Stomach (tissue), 9 donors: ENCODE data around the gene GRM4. TPM values are rescaled to one million over a fixed set of nuclear protein-coding genes. Genes with fewer than 3 reads are reported as not detected.

ENCODE experiments used
- DNase-seq, 2 donors: peaks; one replicate each; pipeline versions ENCODE4 v3.0.0 to v3.0.0-alpha.2; 2013 to 2019
- H3K27ac ChIP-seq, 5 donors: fragments of 200-600 bp in 4 of 5; sonication (generic) in 4 of 5; one replicate each; pipeline ENCODE4 v1.5.1; 2013 to 2019; ENCODE audit warnings: mild to moderate bottlenecking in 1 of 5, moderate library complexity in 1 of 5
- H3K27me3 ChIP-seq, 3 donors: fragments of 200-600 bp; sonication (generic); one replicate each; pipeline ENCODE4 v1.5.1; 2017 to 2019; ENCODE audit warnings: mixed run types in 1 of 3
- H3K36me3 ChIP-seq, 4 donors: fragments of 200-600 bp; sonication (generic); 1 replicate in 3 of 4; 2 replicates in 1 of 4; pipeline ENCODE4 v1.5.1; 2016 to 2019
- H3K4me1 ChIP-seq, 4 donors: fragments of 200-600 bp; sonication (generic); one replicate each; pipeline ENCODE4 v1.5.1; 2016 to 2019
- H3K4me3 ChIP-seq, 4 donors: fragments of 200-600 bp; sonication (generic) in 3 of 4; one replicate each; pipeline ENCODE4 v1.5.1; 2016 to 2019; ENCODE audit warnings: mild to moderate bottlenecking in 1 of 4
- H3K9me3 ChIP-seq, 4 donors: fragments of 200-600 bp; sonication (generic); one replicate each; pipeline ENCODE4 v1.5.1; 2016 to 2019
- EP300 ChIP-seq: sonication (generic); formaldehyde crosslinking; IDR thresholded peaks from one replicate; pipeline ENCODE4 v1.6.1; 2017; ENCODE audit warnings: antibody characterized with exemption
- POLR2A ChIP-seq, 4 donors: fragments of 450-650 bp; IDR thresholded peaks; one replicate each; pipeline ENCODE4 v1.6.1; 2016; ENCODE audit warnings: antibody characterized with exemption in 4 of 4, control low read depth in 2 of 4, mild to moderate bottlenecking in 1 of 4, moderate library complexity in 1 of 4
- POLR2AphosphoS5 ChIP-seq, 3 donors: sonication (generic); formaldehyde crosslinking; IDR thresholded peaks; one replicate each; pipeline ENCODE4 v1.6.1; 2016; ENCODE audit warnings: antibody characterized with exemption in 3 of 3
- WGBS, 5 donors: extraction: QIAGEN DNeasy Blood & Tissue Kit in 3 of 5; methylation state at CpG; one replicate each; pipeline versions ENCODE4 v1.1.5 to v1.1.7; 2013 to 2018; 5-methylcytosine and 5-hydroxymethylcytosine counted together
- intact Hi-C: fragments of 100-400 bp; cut with DNase I; formaldehyde crosslinking; loops from one replicate; pipeline ENCODE4 v1.15.1; 2023; ENCODE audit warnings: low total_unique reads
- polyA plus RNA-seq, 3 donors: library from polyadenylated mRNA; stranded (reverse); fragments of 200-250 nt; gene quantifications; one replicate each; pipeline ENCODE4 v1.2.3, GENCODE V29; 2013
- total RNA-seq, 5 donors: library from RNA; depleted of rRNA; stranded (reverse); fragments of >200 nt; gene quantifications; one replicate each; pipeline versions ENCODE4 v1.1.0 to v1.2.3, GENCODE V29; 2014 to 2016
- TF ChIP-seq, protein P1 (sequence below), 7 experiments: fragments of 450-650 bp in 4 of 7; fragments of 200-600 bp in 3 of 7; sonication (generic) in 3 of 7; IDR thresholded peaks; one replicate each; pipeline ENCODE4 v1.5.1; 2016 to 2019; ENCODE audit warnings: antibody characterized with exemption in 7 of 7, control low read depth in 2 of 7, mild to moderate bottlenecking in 1 of 7
- donor health status: healthy with polysubstance abuse.
- donor health status: Bipolar disorder and iron deficiency.
- donor health status: healthy.

Gene GRM4
- total and polyA plus RNA-seq, 8 donors = 0.55 TPM; not detected in 7

DNA sequence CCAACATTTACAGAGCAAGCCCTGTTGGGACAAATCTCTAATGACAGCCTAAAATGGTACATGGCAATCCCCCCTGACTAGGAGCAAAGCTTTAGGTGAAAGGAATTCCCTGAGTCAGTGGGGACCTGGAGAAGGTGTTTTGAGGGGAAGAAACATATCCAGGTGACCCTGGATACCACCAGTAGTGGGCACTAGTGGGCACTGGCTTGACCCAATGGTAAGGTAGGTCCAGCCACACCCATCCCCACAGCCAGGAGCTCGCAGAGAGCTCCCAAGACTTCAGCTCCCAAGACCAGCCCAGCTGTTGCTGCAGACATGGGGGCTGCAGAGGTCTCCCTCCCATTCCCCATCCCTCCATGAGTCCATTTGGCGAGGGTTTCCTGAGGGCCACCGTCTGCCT is 19.5 kb downstream of the GRM4 start:
- Histone ChIP-seq H3K36me3 (no peaks in the 10 kb centered on the region), H3K27ac (no peak overlapping the region), H3K4me3 (no peak overlapping the region), H3K9me3 (no peaks in the 10 kb centered on the region), H3K4me1 (no peaks in the 10 kb centered on the region), H3K27me3 (peaks cover 0 to 87% (median 9%) of the 10 kb centered on the region in 3 donors)
- 31 to 53% (median 48%) methylated on average over 3 of the region's 3 CpGs for WGBS, 5 donors
- TF ChIP-seq POLR2AphosphoS5 (IDR thresholded peaks at IDR 0.05) (no peak), EP300 (no peak), POLR2A (IDR thresholded peaks at IDR 0.05) (no peak)
- TF ChIP-seq, protein P1, sequence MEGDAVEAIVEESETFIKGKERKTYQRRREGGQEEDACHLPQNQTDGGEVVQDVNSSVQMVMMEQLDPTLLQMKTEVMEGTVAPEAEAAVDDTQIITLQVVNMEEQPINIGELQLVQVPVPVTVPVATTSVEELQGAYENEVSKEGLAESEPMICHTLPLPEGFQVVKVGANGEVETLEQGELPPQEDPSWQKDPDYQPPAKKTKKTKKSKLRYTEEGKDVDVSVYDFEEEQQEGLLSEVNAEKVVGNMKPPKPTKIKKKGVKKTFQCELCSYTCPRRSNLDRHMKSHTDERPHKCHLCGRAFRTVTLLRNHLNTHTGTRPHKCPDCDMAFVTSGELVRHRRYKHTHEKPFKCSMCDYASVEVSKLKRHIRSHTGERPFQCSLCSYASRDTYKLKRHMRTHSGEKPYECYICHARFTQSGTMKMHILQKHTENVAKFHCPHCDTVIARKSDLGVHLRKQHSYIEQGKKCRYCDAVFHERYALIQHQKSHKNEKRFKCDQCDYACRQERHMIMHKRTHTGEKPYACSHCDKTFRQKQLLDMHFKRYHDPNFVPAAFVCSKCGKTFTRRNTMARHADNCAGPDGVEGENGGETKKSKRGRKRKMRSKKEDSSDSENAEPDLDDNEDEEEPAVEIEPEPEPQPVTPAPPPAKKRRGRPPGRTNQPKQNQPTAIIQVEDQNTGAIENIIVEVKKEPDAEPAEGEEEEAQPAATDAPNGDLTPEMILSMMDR (IDR thresholded peaks at IDR 0.05) = no peak
- intact Hi-C loops = no loop called here
- no peak for DNase-seq

DNA sequence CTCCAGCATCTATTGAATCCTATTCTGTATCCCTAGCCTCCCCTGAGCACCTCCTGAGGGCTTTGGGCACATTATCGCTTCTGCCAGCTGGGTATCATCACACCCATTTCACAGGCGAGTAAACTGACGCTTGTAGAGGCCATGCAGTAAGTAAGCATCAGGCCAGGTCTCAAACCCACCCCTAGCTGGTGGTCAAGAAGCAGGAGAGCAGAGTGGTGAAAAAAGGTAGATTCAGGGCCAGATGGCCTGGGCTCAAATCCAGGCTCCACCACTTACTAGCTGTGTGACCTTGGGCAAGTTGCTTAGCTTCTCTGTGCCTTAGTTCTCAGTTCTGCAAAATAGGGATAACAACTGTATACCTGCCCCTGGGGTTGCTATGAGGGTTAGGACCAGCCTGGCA is 19.9 kb downstream of the GRM4 start:
- Histone ChIP-seq H3K4me1 (no peaks in the 10 kb centered on the region), H3K36me3 (no peaks in the 10 kb centered on the region), H3K4me3 (no peak overlapping the region), H3K27me3 (peaks cover 0 to 86% (median 7%) of the 10 kb centered on the region in 3 donors), H3K27ac (no peak overlapping the region), H3K9me3 (no peaks in the 10 kb centered on the region)
- intact Hi-C loops = no loop called here
- DNase-seq = no peak
- TF ChIP-seq EP300 (no peak), POLR2A (IDR thresholded peaks at IDR 0.05) (no peak), POLR2AphosphoS5 (IDR thresholded peaks at IDR 0.05) (no peak)
- TF ChIP-seq, protein P1 (IDR thresholded peaks at IDR 0.05) = no peak
- WGBS, 5 donors = 72 to 96% (median 93%) methylated on average over 3 of the region's 3 CpGs

DNA sequence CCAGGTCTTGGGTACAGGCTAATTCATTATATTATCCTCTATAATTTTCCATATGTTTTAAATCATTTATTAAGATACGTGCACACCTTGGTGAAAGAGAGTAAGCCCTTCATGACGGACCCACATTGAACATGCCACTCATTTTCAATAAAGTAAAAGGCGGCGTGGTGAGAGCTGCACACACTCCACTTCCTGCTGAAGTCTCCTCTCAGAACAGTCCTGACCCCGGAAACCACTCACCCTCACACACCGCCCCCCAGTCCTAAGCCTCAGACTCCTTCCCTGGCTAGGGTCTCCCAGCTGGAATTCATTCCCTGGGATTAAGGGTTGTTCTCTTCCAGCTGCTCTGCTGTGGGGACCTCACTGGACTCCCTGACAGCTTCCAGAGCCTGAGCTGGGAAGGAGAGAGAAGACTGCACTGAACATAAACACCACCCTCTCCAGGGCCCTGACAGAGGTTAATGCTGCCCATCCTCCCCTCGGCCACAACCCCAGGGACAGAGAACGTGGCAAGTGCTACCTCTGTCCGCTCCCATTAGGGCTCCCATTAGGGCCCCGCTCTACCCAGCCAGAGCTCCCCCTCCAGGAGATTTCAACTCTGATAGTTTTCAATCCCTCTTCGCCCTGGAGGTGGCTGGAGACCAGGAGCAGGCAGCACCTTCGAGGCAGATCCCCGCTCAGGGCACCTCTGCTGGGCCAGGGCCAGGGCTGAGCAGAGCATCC is 24.8 kb downstream of the GRM4 start:
- no peak overlapping the region for H3K4me3 ChIP-seq
- H3K36me3 ChIP-seq = no peaks in the 10 kb centered on the region
- intact Hi-C loops = no loop called here
- H3K4me1 ChIP-seq = no peaks in the 10 kb centered on the region
- H3K9me3 ChIP-seq = no peaks in the 10 kb centered on the region
- no peak overlapping the region for H3K27ac ChIP-seq
- peak in 1 of 2 donors; percentile 37 for DNase-seq
- peaks cover 0 to 61% (median 7%) of the 10 kb centered on the region in 3 donors for H3K27me3 ChIP-seq
- 34 to 47% (median 44%) methylated on average over 12 to 13 of the region's 13 CpGs for WGBS, 5 donors
- TF ChIP-seq EP300 = no peak
- TF ChIP-seq, protein P1 (IDR thresholded peaks at IDR 0.05) = no peak
- TF ChIP-seq POLR2A (IDR thresholded peaks at IDR 0.05) = no peak
- TF ChIP-seq POLR2AphosphoS5 (IDR thresholded peaks at IDR 0.05) = no peak

DNA sequence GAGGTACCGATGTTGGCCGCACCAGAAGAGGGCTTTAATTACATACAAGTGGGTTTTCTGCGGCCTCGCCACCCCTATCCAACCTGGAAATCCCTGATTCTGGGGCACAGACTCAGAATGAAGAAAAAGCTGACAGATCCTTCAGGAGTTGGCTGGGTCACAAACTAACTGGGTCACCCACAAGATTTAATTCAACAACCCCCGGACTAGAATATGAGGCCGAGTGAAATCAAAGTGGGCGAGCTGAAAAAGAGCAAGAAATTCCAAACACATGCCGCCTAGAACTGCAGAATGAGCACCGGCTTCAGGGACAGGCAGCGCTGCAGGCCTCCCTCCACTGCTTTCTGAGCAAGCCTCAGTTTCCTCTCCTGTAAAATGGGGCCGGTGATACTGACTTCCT is 30.0 kb downstream of the GRM4 start:
- Histone ChIP-seq H3K9me3 (no peaks in the 10 kb centered on the region), H3K36me3 (no peaks in the 10 kb centered on the region), H3K4me1 (no peaks in the 10 kb centered on the region), H3K4me3 (no peak overlapping the region), H3K27ac (no peak overlapping the region), H3K27me3 (peaks cover 0 to 65% (median 12%) of the 10 kb centered on the region in 3 donors)
- TF ChIP-seq, protein P1 (IDR thresholded peaks at IDR 0.05) = no peak
- intact Hi-C loops = no loop called here
- no peak for DNase-seq
- WGBS, 5 donors = 84 to 91% (median 86%) methylated on average over 11 of the region's 11 CpGs
